ENCODE data around the gene GNAI2.
"Not testable (repeated sequence)": the region's sequence is repeated elsewhere in the genome, so short reads cannot be mapped to it uniquely, and the experiment has no call there.

GNAI2 gene

GRCh38 chr3:50245251-50245745, 9.3 kb downstream of the GNAI2 start:
- DNase-seq (ENCODE audit: low read depth, low spot score), result no peak

GRCh38 chr3:50245831-50246516, 10.0 kb downstream of the GNAI2 start:
- no peak for DNase-seq (ENCODE audit: low read depth, low spot score)

- DNase-seq (ENCODE audit: low read depth, low spot score), result no peak
Observed at GRCh38 chr3:50246517-50246954, 10.5 kb downstream of the GNAI2 start.

DNA sequence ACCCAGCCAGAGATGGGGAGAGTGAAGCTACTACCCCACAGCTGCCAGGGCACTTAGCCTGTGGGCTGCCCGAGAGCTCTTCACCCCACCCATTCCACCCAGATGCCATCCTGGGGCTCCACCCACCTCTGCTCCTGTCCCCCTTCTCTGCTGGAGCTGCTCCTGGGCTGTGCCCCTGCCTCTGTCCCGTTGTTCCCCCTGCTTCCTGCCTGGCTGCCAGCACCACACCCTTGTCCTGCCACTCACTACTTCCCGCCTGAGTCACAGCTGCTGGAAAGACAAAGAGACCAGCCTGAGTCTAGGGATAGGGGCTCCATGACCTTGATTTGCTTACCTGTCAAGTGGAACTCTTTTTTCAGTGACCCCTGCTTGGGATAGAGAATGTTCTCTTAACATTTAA, 12.4 kb downstream of the GNAI2 start:
- no peak for DNase-seq (ENCODE audit: low read depth, low spot score)

GRCh38 chr3:50249457-50249856, 13.5 kb downstream of the GNAI2 start:
- DNase-seq (ENCODE audit: low read depth, low spot score), result no peak

- no peak for DNase-seq (ENCODE audit: low read depth, low spot score)
Observed at GRCh38 chr3:50250514-50250913, 14.5 kb downstream of the GNAI2 start.

GRCh38 chr3:50251220-50251619, 15.2 kb downstream of the GNAI2 start:
- DNase-seq (ENCODE audit: low read depth, low spot score), result no peak

DNA sequence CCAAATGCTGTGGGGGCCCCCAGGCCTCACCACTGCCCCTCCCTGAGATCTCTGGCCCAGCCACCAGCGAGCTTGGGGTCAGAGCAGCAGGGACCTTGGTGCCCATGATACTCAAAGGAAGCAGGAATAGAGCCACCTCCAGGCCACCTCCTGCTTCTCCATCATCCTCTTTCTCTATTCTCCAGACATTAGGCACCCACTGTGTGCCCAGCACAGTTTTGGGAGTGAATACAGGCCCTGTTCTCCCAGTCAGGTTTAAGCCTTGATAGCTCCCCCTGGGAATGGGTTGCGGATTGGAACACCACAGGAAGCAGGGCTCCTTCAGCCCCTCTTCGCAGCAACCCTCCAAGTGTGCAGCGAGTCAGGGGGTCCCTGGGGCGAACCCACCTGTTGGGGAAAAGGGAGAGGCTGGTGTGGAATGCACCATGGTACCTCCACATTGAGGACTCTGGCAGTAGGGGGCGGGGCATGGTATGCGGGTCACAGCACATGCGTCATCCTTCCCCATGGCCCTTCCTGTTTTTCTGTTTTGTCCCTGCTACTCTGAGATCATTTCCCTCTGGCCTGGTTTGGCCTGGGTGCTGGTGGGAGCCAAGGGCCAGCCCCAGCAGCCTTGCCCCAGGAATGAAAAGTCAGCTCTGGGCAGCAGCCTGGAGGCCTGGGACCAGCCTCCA, 18.7 kb downstream of the GNAI2 start:
- DNase-seq (ENCODE audit: low read depth, low spot score), result no peak

- DNase-seq (ENCODE audit: low read depth, low spot score), result no peak
Observed at GRCh38 chr3:50255251-50255615, 19.2 kb downstream of the GNAI2 start.

DNA sequence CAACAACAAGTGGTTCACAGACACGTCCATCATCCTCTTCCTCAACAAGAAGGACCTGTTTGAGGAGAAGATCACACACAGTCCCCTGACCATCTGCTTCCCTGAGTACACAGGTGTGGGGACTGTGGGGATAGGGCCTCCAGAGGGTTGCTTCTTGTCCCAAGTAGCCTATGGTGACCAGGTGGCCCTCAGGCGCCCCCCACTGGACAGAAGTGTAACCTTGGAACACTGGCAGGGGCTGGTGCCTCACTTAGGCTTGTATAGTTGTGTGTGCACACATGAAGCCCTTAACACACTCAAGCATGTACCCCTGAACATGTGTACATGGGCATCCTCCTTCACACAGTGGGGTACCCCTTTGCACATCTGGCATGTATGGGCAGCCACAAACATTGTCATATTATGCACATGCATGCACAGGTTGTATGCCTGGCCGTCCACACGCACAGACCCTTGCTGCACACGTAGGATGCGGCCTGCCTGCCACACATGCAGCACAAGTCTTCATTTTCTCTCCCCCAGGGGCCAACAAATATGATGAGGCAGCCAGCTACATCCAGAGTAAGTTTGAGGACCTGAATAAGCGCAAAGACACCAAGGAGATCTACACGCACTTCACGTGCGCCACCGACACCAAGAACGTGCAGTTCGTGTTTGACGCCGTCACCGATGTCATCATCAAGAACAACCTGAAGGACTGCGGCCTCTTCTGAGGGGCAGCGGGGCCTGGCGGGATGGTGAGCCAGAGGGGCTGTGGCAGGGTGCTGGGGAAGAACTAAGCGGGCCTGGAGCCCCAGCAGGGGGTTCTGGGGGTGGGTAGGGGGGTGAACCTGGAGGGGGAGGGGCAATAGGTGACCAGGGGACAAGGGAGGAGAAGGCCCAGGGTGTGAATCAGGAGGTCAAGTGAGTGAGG, 21.2 kb downstream of the GNAI2 start:
- no peak for DNase-seq (ENCODE audit: low read depth, low spot score)

- DNase-seq (ENCODE audit: low read depth, low spot score), result no peak
Observed at GRCh38 chr3:50258029-50258680, 22.2 kb downstream of the GNAI2 start.

DNA sequence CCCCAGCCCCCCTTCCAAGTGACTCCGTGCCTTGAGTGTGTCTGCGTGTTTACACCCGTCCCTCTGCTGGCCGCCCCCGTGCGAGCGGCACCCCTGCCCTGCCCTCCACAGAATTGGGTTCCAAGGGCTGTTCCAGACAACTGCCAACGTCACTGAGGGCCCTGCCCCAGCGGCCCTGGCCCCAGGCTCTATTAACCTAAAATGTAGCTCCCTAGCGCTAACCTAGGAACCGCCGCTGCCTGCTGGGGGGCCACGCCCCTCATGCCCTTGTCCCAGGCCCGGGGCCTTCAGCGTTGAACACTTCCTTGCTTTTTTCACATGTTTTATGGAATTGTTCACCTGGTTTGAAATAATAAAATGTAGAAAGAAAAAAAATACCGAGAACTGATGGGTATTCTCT, 23.0 kb downstream of the GNAI2 start:
- no peak for DNase-seq (ENCODE audit: low read depth, low spot score)

GRCh38 chr3:50259432-50260026, 23.5 kb downstream of the GNAI2 start:
- no peak for DNase-seq (ENCODE audit: low read depth, low spot score)

DNA sequence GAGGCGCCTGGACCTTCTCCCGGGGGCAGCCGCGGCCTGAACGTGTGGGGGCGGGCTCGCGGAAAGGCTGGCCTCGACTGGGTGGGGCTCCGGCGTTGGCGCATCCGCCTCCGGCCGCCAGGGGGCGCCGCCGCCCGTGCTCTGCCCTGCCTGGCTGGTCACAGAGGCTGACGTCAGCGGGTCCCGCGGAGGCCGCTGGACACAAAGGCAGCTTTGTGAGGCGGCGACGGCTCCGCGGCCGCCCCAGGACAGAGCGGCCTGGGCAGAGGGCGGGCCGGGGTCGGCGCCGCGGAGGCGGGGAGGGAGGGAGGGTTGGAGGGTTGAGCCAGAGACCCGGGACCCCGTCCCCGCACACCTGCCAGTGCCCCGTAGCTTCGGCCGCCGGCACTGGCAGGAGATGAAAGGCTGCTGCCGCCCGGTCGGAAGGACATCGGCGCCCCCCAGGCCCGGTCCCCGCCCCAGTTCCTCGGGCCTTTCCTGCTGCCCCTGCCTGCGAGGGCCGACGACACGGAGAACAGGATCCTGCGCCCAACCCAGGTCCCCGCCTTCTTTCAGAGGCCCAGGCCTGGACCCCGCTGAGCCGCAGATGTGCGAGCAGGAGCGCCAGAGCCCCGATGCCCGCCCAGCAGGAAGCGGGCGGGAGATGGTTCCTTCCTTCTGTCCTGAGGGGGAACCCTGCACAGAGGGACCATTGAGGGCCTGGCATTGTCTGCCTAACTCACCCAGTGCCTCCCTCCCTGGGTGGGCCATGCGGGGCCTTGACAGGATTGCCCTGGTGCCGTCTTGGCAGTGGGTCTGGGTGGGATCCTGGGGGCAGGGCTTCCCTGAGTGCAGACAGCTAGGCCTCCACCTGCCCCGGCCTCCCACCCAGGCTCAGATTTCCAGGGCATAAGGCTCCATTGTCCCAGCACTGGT, 24.3 kb downstream of the GNAI2 start:
- no peak for DNase-seq (ENCODE audit: low read depth, low spot score)

DNA sequence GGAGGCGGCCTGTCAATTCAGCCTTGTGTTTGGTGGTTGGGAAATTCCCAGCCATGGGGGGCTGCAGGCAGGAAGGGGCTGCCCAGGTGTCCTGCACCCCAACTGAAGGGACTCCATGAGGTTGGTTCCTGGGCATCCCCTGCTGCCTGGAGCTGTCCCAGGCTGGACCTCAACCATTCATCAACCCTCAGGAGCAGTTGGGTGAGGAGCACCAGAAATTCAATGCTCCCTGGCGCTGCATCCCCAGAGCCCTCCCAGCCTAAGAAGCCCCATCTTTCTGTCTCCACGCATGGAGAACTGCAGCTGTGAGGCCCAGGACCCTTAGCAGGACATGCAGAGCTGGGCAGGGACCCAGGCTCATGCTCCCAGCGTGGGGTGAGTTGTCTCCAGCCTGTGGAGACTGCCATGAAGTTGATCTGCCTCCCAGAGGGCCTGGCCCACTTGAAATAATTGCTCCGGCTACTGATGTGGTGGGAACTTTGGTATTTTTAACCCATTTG, 25.0 kb downstream of the GNAI2 start:
- DNase-seq (ENCODE audit: low read depth, low spot score), result no peak

DNA sequence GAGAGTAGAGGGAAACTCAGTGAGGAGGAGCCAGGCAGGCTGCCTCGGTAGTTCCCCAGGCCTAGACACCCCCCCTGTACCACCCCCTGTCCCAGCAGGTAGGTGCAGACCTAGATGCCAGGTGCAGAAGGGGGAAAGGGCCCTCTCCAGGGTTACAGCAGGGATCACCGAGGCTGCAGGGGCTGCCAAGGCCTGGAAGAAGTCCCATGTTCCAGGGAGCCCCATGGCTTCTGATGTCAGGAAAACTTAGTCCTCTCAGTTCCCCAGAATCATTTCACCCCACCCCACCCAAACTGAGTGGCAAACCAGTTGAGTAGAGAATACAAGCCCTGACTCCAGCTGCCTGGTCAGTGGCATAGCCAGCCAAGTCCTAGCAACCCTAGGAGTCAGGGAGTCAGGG, 25.5 kb downstream of the GNAI2 start:
- DNase-seq (ENCODE audit: low read depth, low spot score), result no peak

DNA sequence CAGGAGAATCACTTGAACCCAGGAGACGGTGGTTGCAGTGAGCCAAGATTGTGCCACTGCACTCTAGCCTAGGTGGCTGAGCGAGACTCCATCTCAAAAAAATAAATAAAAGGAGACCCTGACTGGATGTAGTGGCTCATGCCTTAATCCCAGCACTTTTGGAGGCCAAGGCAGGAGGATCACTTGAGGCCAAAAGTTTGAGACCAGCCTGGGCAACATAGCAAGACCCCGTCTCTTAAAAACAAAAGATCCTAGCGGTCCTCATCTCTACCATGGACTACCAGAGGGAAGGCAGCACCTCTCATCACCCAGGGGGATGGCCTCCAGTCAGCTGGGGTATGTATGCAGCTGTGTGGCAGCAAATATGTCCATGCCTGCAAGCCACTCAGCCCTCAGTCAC, 26.2 kb downstream of the GNAI2 start:
- DNase-seq (ENCODE audit: low read depth, low spot score), result not testable (repeated sequence)

DNA sequence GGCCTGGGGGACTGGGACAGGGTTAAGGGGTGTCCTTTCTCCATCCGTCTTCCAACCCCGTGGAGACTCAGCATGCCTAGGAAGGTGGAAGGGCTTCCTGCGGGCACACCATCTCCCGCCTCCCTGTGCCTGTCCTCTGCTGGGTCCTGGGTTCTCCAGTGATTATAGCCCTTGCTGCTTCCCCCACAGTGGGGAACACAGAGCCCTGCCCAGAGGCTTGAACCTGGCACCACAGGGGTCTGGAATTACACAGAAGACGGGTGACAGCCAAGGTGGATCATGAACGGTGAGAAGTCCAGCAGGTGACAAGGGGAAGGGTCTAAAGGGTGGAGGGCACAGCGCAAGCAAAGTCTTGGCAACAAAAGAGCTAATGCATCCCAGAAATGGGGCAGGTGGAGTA, 26.8 kb downstream of the GNAI2 start:
- no peak for DNase-seq (ENCODE audit: low read depth, low spot score)

GRCh38 chr3:50263478-50264382, 27.7 kb downstream of the GNAI2 start:
- DNase-seq (ENCODE audit: low read depth, low spot score), result no peak

All from iPS DF 19.7 (cell line).